HCT116 (cell line): ENCODE data around the gene USP54. TPM values are rescaled to one million over a fixed set of nuclear protein-coding genes. Genes with fewer than 3 reads are reported as not detected.

ENCODE experiments used
- ATAC-seq: fragments of 200-7000 bp; cut with Tn5 transposase; 2 replicates; pipeline ENCODE4 v1.9.1; 2020; ENCODE audit warnings: mild to moderate bottlenecking, moderate library complexity
- BruUV-seq: library from RNA; stranded (reverse); fragments of 400-500 nt; replicated peaks from 2 replicates; lab custom pipeline; 2021; lab: Mats Ljungman, UMichigan
- CTCF ChIA-PET: fragments of 300-600 bp; sonication (Branson Sonifier 250); formaldehyde crosslinking; loops from one replicate; lab custom pipeline; 2021; ENCODE audit warnings: antibody characterized with exemption; lab: Charles Lee
- POLR2A ChIA-PET: fragments of 300-600, 350-600 bp; sonication (Branson Sonifier 250); formaldehyde crosslinking; loops from one replicate; lab custom pipeline; 2021; ENCODE audit warnings: antibody characterized with exemption; lab: Charles Lee
- RAD21 ChIA-PET, 2 experiments: fragments of 300-600 bp; sonication (Branson Sonifier 250); formaldehyde crosslinking; loops; one replicate each; lab custom pipeline; 2023; ENCODE audit warnings: low total read pairs in 2 of 2; ENCODE audit not compliant: uncharacterized antibody in 2 of 2, unreplicated experiment in 2 of 2, low non-redundant PET in 1 of 2; lab: Charles Lee
- DNase-seq: peaks from one replicate; pipeline ENCODE4 v3.0.0-alpha.2; 2010; ENCODE audit warnings: low read depth, low spot score
- H2AFZ ChIP-seq: fragments of 200-600 bp; shearing (Covaris generic), sonication (generic); 2 replicates; pipeline ENCODE4 v1.6.1; 2017; ENCODE audit warnings: low read depth, mixed run types, mixed read lengths, antibody characterized with exemption, low read length; ENCODE audit not compliant: poor library complexity, severe bottlenecking
- H3K27ac ChIP-seq: 2 replicates; pipeline ENCODE4 v1.5.1; 2012; ENCODE audit warnings: low read depth, low read length
- H3K27me3 ChIP-seq: fragments of 200-600 bp; sonication (generic); 2 replicates; pipeline ENCODE4 v1.6.1; 2016; ENCODE audit warnings: mixed run types, low read length, mixed read lengths; ENCODE audit not compliant: insufficient read depth
- H3K36me3 ChIP-seq, 2 experiments: fragments of 200-500 bp in 1 of 2; fragments of 200-600 bp in 1 of 2; sonication (Bioruptor generic) in 1 of 2; sonication (generic) in 1 of 2; 2 replicates each; pipeline versions ENCODE4 v1.5.1 to v1.6.1; 2014 to 2016; ENCODE audit warnings: low read length in 2 of 2, inconsistent platforms in 1 of 2, mixed read lengths in 1 of 2, mixed run types in 1 of 2; ENCODE audit not compliant: insufficient read depth in 2 of 2, control insufficient read depth in 1 of 2
- H3K4me1 ChIP-seq, 2 experiments: fragments of 200-600 bp in 1 of 2; sonication (generic) in 1 of 2; 2 replicates each; pipeline versions ENCODE4 v1.5.1 to v1.6.1; 2012 to 2017; ENCODE audit warnings: low read length in 2 of 2, inconsistent platforms in 1 of 2, mild to moderate bottlenecking in 1 of 2, mixed read lengths in 1 of 2, mixed run types in 1 of 2, moderate library complexity in 1 of 2; ENCODE audit not compliant: insufficient read depth in 2 of 2, control insufficient read depth in 1 of 2
- H3K4me2 ChIP-seq: fragments of 200-600 bp; sonication (generic); 2 replicates; pipeline ENCODE4 v1.6.1; 2017; ENCODE audit warnings: mixed run types, low read length, mixed read lengths
- H3K4me3 ChIP-seq, 2 experiments: fragments of 200-600 bp in 1 of 2; sonication (generic) in 1 of 2; replicated peaks in 1 of 2; 2 replicates each; pipeline ENCODE4 v1.5.1; 2011 to 2016; ENCODE audit warnings: low read length in 2 of 2, control low read depth in 1 of 2, low read depth in 1 of 2, mild to moderate bottlenecking in 1 of 2, mixed read lengths in 1 of 2, mixed run types in 1 of 2
- H3K79me2 ChIP-seq: fragments of 200-600 bp; sonication (generic); 2 replicates; pipeline ENCODE4 v1.6.1; 2017; ENCODE audit warnings: mild to moderate bottlenecking, mixed run types, low read length, moderate library complexity, mixed read lengths; ENCODE audit not compliant: insufficient read depth
- H3K9ac ChIP-seq: fragments of 200-600 bp; sonication (generic); 2 replicates; pipeline ENCODE4 v1.6.1; 2016; ENCODE audit warnings: low read length, mixed read lengths
- H3K9me2 ChIP-seq: fragments of 200-600 bp; sonication (generic), shearing (Covaris generic); 2 replicates; pipeline ENCODE4 v1.6.1; 2017; ENCODE audit warnings: mixed run types, mild to moderate bottlenecking, moderate library complexity; ENCODE audit not compliant: insufficient read depth
- H3K9me3 ChIP-seq, 2 experiments: fragments of 200-500 bp in 1 of 2; fragments of 200-600 bp in 1 of 2; sonication (Bioruptor generic) in 1 of 2; sonication (generic) in 1 of 2; 2 replicates each; pipeline ENCODE4 v1.6.1; 2014 to 2017; ENCODE audit warnings: low read length in 2 of 2, mixed read lengths in 2 of 2, inconsistent platforms in 1 of 2, low read depth in 1 of 2, mild to moderate bottlenecking in 1 of 2, mixed run types in 1 of 2, moderate library complexity in 1 of 2; ENCODE audit not compliant: control insufficient read depth in 1 of 2, insufficient read depth in 1 of 2
- H4K20me1 ChIP-seq: fragments of 200-600 bp; sonication (generic), shearing (Covaris generic); 2 replicates; pipeline ENCODE4 v1.6.1; 2017; ENCODE audit warnings: mixed run types, mild to moderate bottlenecking, moderate library complexity; ENCODE audit not compliant: insufficient read depth
- CBX3 ChIP-seq: IDR thresholded peaks from 2 replicates; pipeline ENCODE4 v1.6.1; 2012; ENCODE audit warnings: low read depth
- CEBPB ChIP-seq: IDR thresholded peaks from 2 replicates; pipeline ENCODE4 v1.6.1; 2012; ENCODE audit warnings: low read depth
- CTCF ChIP-seq, 3 experiments: fragments of 200-600 bp in 1 of 3; sonication (generic) in 1 of 3; IDR thresholded peaks in 2 of 3; conservative IDR thresholded peaks in 1 of 3; 2 replicates each; pipeline ENCODE4 v1.5.1; 2012 to 2017; ENCODE audit warnings: low read depth in 2 of 3, low read length in 2 of 3, antibody characterized with exemption in 1 of 3, borderline replicate concordance in 1 of 3, control low read depth in 1 of 3, mild to moderate bottlenecking in 1 of 3, mixed read lengths in 1 of 3, mixed run types in 1 of 3, moderate library complexity in 1 of 3; ENCODE audit not compliant: insufficient read depth in 1 of 3
- EGR1 ChIP-seq: IDR thresholded peaks from 2 replicates; pipeline ENCODE4 v1.6.1; 2012; ENCODE audit warnings: low read depth
- ELF1 ChIP-seq: IDR thresholded peaks from 2 replicates; pipeline ENCODE4 v1.6.1; 2012; ENCODE audit warnings: low read depth, borderline replicate concordance
- EZH2 ChIP-seq: fragments of 200-600 bp; sonication (generic); IDR thresholded peaks from 2 replicates; pipeline ENCODE4 v1.6.1; 2017; ENCODE audit warnings: antibody characterized with exemption, mixed run types
- EZH2phosphoT487 ChIP-seq: fragments of 200-600 bp; IDR thresholded peaks from 2 replicates; pipeline ENCODE4 v1.6.1; 2018; ENCODE audit warnings: antibody characterized with exemption, borderline replicate concordance
- FOSL1 ChIP-seq: IDR thresholded peaks from 2 replicates; pipeline ENCODE4 v1.6.1; 2012; ENCODE audit warnings: low read depth
- JUND ChIP-seq: IDR thresholded peaks from 2 replicates; pipeline ENCODE4 v1.6.1; 2012
- MAX ChIP-seq: IDR thresholded peaks from 2 replicates; pipeline ENCODE4 v1.6.1; 2012
- POLR2AphosphoS5 ChIP-seq: IDR thresholded peaks from 2 replicates; pipeline ENCODE4 v1.6.1; 2011; ENCODE audit warnings: mild to moderate bottlenecking, low read depth, low read length, moderate library complexity
- RAD21 ChIP-seq: IDR thresholded peaks from 2 replicates; pipeline ENCODE4 v1.6.1; 2012; ENCODE audit warnings: low read depth, mild to moderate bottlenecking
- SIN3A ChIP-seq: IDR thresholded peaks from 2 replicates; pipeline ENCODE4 v1.6.1; 2012; ENCODE audit warnings: low read depth
- SP1 ChIP-seq: IDR thresholded peaks from 2 replicates; pipeline ENCODE4 v1.6.1; 2012; ENCODE audit warnings: low read depth
- SRF ChIP-seq: IDR thresholded peaks from 2 replicates; pipeline ENCODE4 v1.6.1; 2012; ENCODE audit warnings: low read depth
- YY1 ChIP-seq: IDR thresholded peaks from 2 replicates; pipeline ENCODE4 v1.6.1; 2011; ENCODE audit warnings: low read length, low read depth, moderate library complexity, mild to moderate bottlenecking; ENCODE audit not compliant: insufficient replicate concordance; ENCODE audit errors: extremely low read depth
- ZBTB33 ChIP-seq: IDR thresholded peaks from 2 replicates; pipeline ENCODE4 v1.6.1; 2011; ENCODE audit warnings: mild to moderate bottlenecking, low read length, moderate library complexity; ENCODE audit not compliant: insufficient replicate concordance; ENCODE audit errors: extremely low read depth
- ZFX ChIP-seq: fragments of 450-650 bp; IDR thresholded peaks from 2 replicates; pipeline ENCODE4 v1.6.1; 2017
- intact Hi-C: fragments of 100-400 bp; cut with micrococcal nuclease; formaldehyde crosslinking; loops from 2 replicates; pipeline ENCODE4 v1.10.0; 2022
- total RNA-seq: library from RNA; stranded (reverse); gene quantifications from one replicate; pipeline ENCODE4 v1.2.1, GENCODE V29; 2021; ENCODE audit not compliant: unreplicated experiment

The USP54 gene
- total RNA-seq, 1 experiment from 2014 or later: 28.0 TPM

- TF ChIP-seq SP1 (no peak), EZH2 (no peak), EZH2phosphoT487 (no peak), EGR1 (no peak), RAD21 (no peak), SRF (no peak), ZBTB33 (no peak), ZFX (no peak), SIN3A (no peak), CEBPB (no peak), YY1 (no peak), CTCF (IDR thresholded peaks at IDR 0.05 in 2 of 3, conservative IDR thresholded peaks at IDR 0.05 in 1 of 3; ENCODE audit: borderline replicate concordance in 1 of 3, insufficient read depth in 1 of 3, low read depth in 2 of 3, low read length in 2 of 3) (no peak), CBX3 (no peak), FOSL1 (no peak), MAX (no peak), JUND (no peak), ELF1 (no peak), POLR2AphosphoS5 (no peak)
- H3K4me2 ChIP-seq: no peak overlapping the region
- ChIA-PET CTCF (no interaction called here), RAD21 (no interaction called here), POLR2A (no interaction called here)
- no peaks in the 10 kb centered on the region for H3K9me3 ChIP-seq
- no peaks in the 10 kb centered on the region for H4K20me1 ChIP-seq
- no peaks in the 10 kb centered on the region for H3K9me2 ChIP-seq
- DNase-seq (no peak), ATAC-seq (no peak)
- no TSS peak for BruUV-seq
- no peak overlapping the region for H2AFZ ChIP-seq
- intact Hi-C loops: no loop called here
- no peaks in the 10 kb centered on the region; a peak in 1 of 4 replicates for H3K4me1 ChIP-seq
- H3K79me2 ChIP-seq: no peaks in the 10 kb centered on the region
- no peaks in the 10 kb centered on the region for H3K36me3 ChIP-seq
- H3K4me3 ChIP-seq: no peak overlapping the region
- H3K27ac ChIP-seq: no peak overlapping the region
- H3K9ac ChIP-seq: no peak overlapping the region
- H3K27me3 ChIP-seq: no peaks in the 10 kb centered on the region
Observed at GRCh38 chr10:73552819-73553715, 38.1 kb downstream of the USP54 start.
